ENCODE data around the gene NPLOC4. TPM values are rescaled to one million over a fixed set of nuclear protein-coding genes. Genes with fewer than 3 reads are reported as not detected.

Gene NPLOC4
- total and polyA plus RNA-seq, 2 of the 13 experiments (the other 11 are each of a cell fraction or from before 2014, with no cell fraction given): 57.0 to 97.0 TPM

DNA sequence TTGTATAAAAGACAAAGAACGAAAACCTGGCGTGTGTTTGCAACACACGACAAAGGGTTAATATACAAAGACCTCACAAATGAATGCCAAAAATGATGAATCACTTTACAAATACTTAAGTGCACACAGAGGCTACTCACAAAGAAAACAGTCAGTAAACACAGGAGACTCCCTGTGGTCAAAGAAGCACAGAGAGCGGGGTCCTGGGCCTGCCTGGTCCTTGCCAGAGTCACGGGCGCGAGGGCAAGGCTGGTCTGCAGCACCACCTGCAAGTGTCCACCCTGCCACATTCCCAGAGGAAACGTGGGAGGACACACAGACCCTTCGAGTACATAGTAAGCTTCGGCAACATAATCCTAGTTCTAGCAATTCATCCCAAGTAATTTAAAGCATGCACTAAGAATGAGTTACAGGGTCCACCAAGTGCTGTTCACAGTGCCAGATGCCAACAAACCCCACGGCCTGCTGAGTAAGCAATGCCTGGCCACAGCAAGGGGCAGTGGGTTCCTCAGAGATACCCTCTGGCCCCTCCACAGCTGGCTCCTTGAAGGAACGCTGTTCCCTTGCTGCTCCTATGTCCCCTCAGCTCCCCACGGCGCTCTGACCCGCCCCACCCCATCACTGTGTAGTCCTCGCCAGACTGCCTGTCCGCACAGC is 60.2 kb downstream of the NPLOC4 start (continued):
- TF ChIP-seq ZNF557 (CRISPR knock-in tag; IDR thresholded peaks at IDR 0.05) (no peak), ZNF878 (CRISPR knock-in tag; IDR thresholded peaks at IDR 0.05) (no peak), JUN (CRISPR knock-in tag; IDR thresholded peaks at IDR 0.05) (peak; percentile 78), ZNF850 (CRISPR knock-in tag; conservative IDR thresholded peaks at IDR 0.05) (no peak), HHEX (CRISPR knock-in tag; IDR thresholded peaks at IDR 0.05) (no peak), ZNF317 (CRISPR knock-in tag; IDR thresholded peaks at IDR 0.05) (no peak), ZNF446 (CRISPR knock-in tag; IDR thresholded peaks at IDR 0.05) (no peak), RFX3 (CRISPR knock-in tag; IDR thresholded peaks at IDR 0.05) (no peak), CEBPG (CRISPR knock-in tag; IDR thresholded peaks at IDR 0.05) (no peak; the same call in 1 of the 2 replicates), ZNF768 (CRISPR knock-in tag; IDR thresholded peaks at IDR 0.05) (peak; percentile 11; the same call in 1 of the 2 replicates), POLR2AphosphoS2 (IDR thresholded peaks at IDR 0.05; ENCODE audit: low read depth, low read length) (no peak), ZKSCAN1 (IDR thresholded peaks at IDR 0.05; ENCODE audit: low read length) (no peak), MIXL1 (CRISPR knock-in tag; IDR thresholded peaks at IDR 0.05) (no peak), MEIS1 (CRISPR knock-in tag; IDR thresholded peaks at IDR 0.05; ENCODE audit: borderline replicate concordance) (no peak; the same call in 1 of the 2 replicates)
- TF ChIP-seq, protein P1, sequence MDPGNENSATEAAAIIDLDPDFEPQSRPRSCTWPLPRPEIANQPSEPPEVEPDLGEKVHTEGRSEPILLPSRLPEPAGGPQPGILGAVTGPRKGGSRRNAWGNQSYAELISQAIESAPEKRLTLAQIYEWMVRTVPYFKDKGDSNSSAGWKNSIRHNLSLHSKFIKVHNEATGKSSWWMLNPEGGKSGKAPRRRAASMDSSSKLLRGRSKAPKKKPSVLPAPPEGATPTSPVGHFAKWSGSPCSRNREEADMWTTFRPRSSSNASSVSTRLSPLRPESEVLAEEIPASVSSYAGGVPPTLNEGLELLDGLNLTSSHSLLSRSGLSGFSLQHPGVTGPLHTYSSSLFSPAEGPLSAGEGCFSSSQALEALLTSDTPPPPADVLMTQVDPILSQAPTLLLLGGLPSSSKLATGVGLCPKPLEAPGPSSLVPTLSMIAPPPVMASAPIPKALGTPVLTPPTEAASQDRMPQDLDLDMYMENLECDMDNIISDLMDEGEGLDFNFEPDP (CRISPR knock-in tag; conservative IDR thresholded peaks at IDR 0.05): no peak
- TF ChIP-seq, protein P2, sequence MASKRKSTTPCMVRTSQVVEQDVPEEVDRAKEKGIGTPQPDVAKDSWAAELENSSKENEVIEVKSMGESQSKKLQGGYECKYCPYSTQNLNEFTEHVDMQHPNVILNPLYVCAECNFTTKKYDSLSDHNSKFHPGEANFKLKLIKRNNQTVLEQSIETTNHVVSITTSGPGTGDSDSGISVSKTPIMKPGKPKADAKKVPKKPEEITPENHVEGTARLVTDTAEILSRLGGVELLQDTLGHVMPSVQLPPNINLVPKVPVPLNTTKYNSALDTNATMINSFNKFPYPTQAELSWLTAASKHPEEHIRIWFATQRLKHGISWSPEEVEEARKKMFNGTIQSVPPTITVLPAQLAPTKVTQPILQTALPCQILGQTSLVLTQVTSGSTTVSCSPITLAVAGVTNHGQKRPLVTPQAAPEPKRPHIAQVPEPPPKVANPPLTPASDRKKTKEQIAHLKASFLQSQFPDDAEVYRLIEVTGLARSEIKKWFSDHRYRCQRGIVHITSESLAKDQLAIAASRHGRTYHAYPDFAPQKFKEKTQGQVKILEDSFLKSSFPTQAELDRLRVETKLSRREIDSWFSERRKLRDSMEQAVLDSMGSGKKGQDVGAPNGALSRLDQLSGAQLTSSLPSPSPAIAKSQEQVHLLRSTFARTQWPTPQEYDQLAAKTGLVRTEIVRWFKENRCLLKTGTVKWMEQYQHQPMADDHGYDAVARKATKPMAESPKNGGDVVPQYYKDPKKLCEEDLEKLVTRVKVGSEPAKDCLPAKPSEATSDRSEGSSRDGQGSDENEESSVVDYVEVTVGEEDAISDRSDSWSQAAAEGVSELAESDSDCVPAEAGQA (IDR thresholded peaks at IDR 0.05; ENCODE audit: low read depth): no peak
- TF ChIP-seq, protein P2 (CRISPR knock-in tag; IDR thresholded peaks at IDR 0.05; ENCODE audit: borderline replicate concordance): no peak
- TF ChIP-seq, protein P3, sequence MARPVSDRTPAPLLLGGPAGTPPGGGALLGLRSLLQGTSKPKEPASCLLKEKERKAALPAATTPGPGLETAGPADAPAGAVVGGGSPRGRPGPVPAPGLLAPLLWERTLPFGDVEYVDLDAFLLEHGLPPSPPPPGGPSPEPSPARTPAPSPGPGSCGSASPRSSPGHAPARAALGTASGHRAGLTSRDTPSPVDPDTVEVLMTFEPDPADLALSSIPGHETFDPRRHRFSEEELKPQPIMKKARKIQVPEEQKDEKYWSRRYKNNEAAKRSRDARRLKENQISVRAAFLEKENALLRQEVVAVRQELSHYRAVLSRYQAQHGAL (CRISPR knock-in tag; IDR thresholded peaks at IDR 0.05; ENCODE audit: not compliant biosample characterization): no peak
- TF ChIP-seq, protein P4, sequence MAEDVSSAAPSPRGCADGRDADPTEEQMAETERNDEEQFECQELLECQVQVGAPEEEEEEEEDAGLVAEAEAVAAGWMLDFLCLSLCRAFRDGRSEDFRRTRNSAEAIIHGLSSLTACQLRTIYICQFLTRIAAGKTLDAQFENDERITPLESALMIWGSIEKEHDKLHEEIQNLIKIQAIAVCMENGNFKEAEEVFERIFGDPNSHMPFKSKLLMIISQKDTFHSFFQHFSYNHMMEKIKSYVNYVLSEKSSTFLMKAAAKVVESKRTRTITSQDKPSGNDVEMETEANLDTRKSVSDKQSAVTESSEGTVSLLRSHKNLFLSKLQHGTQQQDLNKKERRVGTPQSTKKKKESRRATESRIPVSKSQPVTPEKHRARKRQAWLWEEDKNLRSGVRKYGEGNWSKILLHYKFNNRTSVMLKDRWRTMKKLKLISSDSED (CRISPR knock-in tag; IDR thresholded peaks at IDR 0.05): no peak
- TF ChIP-seq, protein P5, sequence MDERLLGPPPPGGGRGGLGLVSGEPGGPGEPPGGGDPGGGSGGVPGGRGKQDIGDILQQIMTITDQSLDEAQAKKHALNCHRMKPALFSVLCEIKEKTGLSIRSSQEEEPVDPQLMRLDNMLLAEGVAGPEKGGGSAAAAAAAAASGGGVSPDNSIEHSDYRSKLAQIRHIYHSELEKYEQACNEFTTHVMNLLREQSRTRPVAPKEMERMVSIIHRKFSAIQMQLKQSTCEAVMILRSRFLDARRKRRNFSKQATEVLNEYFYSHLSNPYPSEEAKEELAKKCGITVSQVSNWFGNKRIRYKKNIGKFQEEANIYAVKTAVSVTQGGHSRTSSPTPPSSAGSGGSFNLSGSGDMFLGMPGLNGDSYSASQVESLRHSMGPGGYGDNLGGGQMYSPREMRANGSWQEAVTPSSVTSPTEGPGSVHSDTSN (CRISPR knock-in tag; IDR thresholded peaks at IDR 0.05): no peak
- TF ChIP-seq, protein P6, sequence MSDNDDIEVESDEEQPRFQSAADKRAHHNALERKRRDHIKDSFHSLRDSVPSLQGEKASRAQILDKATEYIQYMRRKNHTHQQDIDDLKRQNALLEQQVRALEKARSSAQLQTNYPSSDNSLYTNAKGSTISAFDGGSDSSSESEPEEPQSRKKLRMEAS (IDR thresholded peaks at IDR 0.05): peak; percentile 67

Measured in HepG2 (cell line).